Activated T-helper 9 cell treated with anti-CD3 and anti-CD28 coated beads, Interleukin-2, amount 50 U/mL, for 16 hours (primary cell): ENCODE results near the gene CLP1.

Source experiments
- DNase-seq: peaks from one replicate; pipeline ENCODE4 v3.0.0-alpha.2; 2020; ENCODE audit warnings: low read depth

Gene CLP1

DNA sequence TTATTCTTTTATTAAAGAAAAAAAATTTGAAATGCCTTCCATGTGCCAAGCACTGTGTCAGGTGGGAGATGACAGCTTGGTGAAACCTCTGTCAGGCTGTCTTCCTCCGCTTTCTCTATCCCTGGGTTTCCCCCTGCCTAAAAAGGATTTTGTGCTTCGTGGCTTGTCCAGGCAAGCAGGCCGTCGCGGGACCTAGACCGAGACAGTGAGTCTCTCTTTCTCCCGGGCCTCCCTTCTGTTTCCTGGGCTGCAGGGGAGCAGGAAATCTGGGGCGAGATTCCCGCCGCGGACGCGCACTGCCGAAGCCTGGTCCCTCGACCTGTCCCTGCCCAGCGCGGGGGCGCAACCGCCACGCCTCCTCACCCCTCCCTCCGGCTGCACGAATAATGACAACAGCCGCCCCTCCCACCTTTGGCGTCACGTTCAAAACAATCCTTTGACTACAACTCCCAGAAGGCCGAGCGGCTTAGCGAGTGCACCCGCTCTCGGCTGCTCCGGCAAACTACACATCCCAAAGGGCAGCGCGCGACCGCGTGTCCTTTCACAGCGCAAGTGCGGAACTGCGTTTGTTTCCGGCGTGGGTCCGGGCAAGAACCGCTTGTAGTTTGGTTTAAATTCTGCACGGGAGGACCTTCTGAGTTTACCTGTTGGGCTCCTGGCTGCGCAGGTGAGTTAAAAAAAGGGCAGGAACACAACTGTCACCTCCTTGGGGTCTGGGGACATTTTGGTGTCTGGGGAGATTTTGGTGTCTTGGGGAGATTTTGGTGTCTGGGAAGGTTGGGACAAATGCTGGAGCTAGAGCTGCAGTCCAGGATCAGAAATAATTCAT, at the start of gene CLP1:
TSS of gene CLP1 (plus strand) at position 569 of the 829 bp plus-strand sequence. CDS start 1,715 bp downstream, outside the sequence.
- DNase-seq, result peak; percentile 99

- DNase-seq, result no peak
Measured at GRCh38 chr11:57610170-57610569, 47.4 kb upstream of the CLP1 start.

DNA sequence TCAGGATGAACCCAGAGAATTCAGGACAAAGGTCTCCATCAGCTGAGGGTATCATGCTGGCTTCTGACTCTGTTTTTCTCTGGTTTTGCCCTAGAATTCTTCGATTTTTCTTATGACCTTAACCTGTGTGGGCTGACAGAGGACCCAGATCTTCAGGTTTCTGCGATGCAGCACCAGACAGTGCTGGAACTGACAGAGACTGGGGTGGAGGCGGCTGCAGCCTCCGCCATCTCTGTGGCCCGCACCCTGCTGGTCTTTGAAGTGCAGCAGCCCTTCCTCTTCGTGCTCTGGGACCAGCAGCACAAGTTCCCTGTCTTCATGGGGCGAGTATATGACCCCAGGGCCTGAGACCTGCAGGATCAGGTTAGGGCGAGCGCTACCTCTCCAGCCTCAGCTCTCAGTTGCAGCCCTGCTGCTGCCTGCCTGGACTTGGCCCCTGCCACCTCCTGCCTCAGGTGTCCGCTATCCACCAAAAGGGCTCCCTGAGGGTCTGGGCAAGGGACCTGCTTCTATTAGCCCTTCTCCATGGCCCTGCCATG, 43.3 kb upstream of the CLP1 start:
- DNase-seq, result no peak

- no peak for DNase-seq
Measured at GRCh38 chr11:57615308-57615707, 42.3 kb upstream of the CLP1 start.

- DNase-seq, result no peak
Measured at GRCh38 chr11:57616595-57616994, 41.0 kb upstream of the CLP1 start.

- no peak for DNase-seq
Measured at GRCh38 chr11:57618438-57618837, 39.1 kb upstream of the CLP1 start.

DNA sequence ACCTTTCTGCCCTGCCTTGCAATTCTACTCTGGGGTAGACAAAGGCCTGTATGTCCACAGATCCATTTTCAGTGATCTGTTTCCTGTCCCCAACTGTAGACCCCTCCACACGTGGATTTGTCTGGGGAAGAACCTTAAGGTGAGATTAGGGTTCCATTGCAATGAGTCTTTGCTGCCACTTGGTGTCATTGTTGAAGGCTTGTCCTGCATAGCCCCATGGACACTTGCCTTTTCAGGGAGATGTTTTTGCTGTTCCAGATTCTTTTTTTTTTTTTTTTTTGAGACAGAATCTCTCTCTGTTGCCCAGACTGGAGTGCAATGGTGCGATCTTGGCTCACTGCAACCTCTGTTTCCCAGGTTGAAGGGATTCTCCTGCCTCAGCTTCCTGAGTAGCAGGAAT, 38.2 kb upstream of the CLP1 start:
- no peak for DNase-seq

DNA sequence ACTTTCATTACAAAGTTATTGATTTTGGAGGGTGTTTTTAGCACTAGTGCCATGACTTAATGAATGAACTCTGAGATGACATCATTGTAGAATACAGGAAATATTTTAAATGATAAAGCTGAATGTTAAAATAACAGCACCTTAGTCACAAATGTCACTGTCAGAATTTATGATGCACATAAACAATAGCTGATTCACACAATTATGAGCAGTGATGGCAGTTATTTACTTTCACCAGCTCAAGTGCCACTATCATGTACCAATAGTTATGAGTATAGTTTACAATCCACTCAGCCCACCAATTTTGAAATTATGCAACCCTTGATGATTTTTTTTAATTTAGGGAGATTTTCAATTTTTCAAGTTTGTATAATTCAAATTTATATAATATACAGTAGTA, 37.1 kb upstream of the CLP1 start:
- no peak for DNase-seq

- no peak for DNase-seq
Measured at GRCh38 chr11:57622263-57622662, 35.3 kb upstream of the CLP1 start.

- DNase-seq, result no peak
Measured at GRCh38 chr11:57624864-57625263, 32.7 kb upstream of the CLP1 start.

DNA sequence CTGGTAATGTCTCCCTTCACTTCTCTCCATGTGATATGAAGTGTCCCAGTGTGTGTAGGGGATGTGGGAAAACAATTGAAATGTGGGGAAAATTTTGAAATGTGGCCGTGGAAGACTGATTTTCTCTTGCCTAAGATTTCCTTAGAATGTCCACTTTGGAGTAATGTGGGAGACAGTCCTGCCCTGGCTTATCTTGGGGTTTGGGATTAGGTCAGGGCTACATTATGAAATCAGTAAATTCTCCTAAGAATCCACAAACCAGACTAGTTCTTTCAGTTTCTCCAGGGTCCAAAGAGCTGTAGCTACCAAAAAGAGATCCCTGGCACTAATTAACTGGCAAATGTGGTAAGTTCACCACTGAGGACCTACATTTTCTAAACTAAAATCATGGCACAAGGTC, 30.7 kb upstream of the CLP1 start:
- no peak for DNase-seq

GRCh38 chr11:57630171-57630570, 27.4 kb upstream of the CLP1 start:
- no peak for DNase-seq

DNA sequence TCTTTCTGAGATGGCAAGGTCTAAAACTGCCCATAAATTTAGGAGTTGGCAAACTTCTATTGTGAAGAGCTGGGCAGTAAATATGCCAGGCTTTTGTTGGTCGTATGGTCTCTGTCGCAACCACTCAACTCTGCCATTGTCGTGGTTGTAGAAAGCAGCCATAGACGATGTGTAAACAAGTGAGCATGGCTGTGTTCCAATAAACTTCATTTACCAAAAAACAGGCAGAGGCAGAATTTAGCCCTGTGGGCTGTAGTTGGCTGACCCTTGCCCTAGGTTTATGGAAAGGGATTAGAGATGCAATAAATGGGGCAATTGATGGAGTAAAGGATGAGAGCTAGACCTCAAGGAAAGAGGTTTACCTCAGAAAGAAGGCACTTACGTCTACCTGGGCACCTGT, 25.4 kb upstream of the CLP1 start:
- no peak for DNase-seq

GRCh38 chr11:57633394-57634070, 24.0 kb upstream of the CLP1 start:
- no peak for DNase-seq

GRCh38 chr11:57634311-57634710, 23.3 kb upstream of the CLP1 start:
- no peak for DNase-seq

DNA sequence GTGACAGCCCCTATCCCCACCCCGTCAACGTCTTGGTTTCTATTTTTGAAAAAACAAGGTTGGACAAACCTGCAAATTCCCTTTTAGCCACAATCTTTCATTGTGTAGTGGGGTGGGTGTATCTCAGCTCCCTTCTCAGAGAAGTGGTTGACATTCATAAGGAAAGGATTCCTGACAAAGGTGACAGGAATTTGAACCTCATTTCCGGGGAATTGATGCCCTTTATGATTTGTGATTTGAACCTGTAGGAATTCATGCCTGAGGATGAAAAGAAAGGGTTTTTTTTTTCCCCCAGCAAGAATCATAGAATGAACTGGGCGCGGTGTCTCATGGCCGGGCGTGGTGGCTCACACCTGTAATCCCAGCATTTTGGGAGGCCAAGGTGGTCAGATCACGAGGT, 22.3 kb upstream of the CLP1 start:
- DNase-seq, result no peak

GRCh38 chr11:57637626-57638004, 19.9 kb upstream of the CLP1 start:
- no peak for DNase-seq

DNA sequence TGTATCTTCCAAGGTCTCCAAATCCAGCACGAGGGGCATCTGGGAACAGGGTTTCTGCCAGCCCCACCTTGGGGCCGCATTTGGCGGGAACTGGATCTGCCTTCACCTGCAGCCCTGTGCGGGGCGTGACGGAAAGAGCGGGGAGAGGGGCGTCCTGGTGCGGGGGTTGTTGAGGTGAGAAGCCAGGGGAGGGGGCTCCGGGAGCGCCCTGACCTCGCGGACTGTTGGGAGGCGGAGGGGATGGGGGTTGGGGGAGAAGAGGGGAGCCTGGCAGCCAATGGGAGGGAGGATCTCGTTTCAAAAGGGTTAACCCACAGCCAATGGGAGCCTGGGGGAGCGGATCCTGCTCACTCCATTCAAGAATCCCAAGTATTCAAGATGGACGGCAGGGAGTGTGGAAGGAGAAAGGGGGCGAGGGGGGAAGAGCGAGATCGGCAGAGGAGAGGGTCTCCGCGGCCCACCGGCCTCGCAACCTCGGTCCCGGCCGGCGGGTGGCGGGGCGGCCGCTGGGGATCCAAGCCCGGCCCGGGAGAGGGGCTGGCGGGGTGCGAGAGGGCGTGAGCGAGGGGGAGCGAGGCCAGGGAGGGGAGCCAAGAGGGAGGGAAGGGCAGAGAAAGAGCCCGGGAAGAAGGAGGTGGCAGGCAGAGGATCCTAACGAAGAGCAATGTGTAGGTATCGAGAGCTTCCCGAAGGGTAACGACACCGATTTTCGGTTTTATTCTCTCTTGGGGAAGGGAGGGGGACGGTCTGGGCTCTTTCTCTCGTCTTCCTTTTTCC, 19.4 kb upstream of the CLP1 start:
- no peak for DNase-seq

DNA sequence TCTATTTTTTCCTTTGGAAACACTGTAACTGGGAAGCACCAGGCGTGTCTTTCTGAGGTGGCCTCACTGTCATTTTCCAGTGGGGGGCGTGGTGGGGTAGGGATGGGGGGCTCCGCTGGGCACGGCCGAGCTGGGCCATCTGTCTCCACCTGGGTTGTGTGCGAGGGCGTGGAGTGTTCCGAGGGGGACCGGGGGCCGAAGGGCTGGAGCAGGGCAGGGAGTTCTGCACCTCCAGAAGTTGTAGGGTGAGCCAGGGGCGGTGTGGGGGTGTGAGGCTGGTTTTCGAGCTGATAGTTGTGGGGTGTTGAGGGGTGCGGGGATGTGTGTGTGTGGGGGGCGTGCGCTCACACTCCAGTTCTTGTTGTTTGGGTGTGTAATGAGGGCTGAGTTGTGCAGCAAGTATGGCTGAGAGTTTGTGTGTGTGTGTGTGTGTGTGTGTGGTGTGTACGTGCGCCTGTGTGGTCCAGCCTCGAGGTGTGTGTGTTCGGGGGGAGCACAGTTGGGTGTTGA, 18.7 kb upstream of the CLP1 start:
- DNase-seq, result no peak

- DNase-seq, result no peak
Measured at GRCh38 chr11:57639321-57640067, 18.1 kb upstream of the CLP1 start.

GRCh38 chr11:57640068-57640800, 17.3 kb upstream of the CLP1 start:
- no peak for DNase-seq
